A549 (cell line): ENCODE data around the gene AUTS2. TPM values are rescaled to one million over a fixed set of nuclear protein-coding genes. Genes with fewer than 3 reads are reported as not detected.

Experiments used
- ATAC-seq, 2 experiments: fragments of 200-7000 bp in 1 of 2; fragments of >200 bp in 1 of 2; cut with Nextera tagmentation in 1 of 2; cut with Tn5 transposase in 1 of 2; 3 replicates each; pipeline versions ENCODE4 v1.8.0 to v1.9.1; 2018 to 2020; ENCODE audit warnings: mild to moderate bottlenecking in 1 of 2, moderate library complexity in 1 of 2
- CTCF ChIA-PET: fragments of 300-600 bp; sonication (Branson Sonifier 250); formaldehyde crosslinking; extraction: SDS; loops from one replicate; lab custom pipeline; 2021; ENCODE audit warnings: antibody characterized with exemption, inconsistent platforms; lab: Yijun Ruan, JAX
- POLR2A ChIA-PET: fragments of 350-600 bp; formaldehyde crosslinking; extraction: SDS; loops from one replicate; lab custom pipeline; 2021; ENCODE audit warnings: antibody characterized with exemption, inconsistent platforms; lab: Yijun Ruan, JAX
- DNase-seq, 2 experiments: peaks; one replicate each; pipeline versions ENCODE4 v3.0.0 to v3.0.0-alpha.2; 2011 to 2016; ENCODE audit warnings: low read depth in 1 of 2, low spot score in 1 of 2
- FAIRE-seq: peaks from 2 replicates; lab custom pipeline; 2011; peaks lifted over from hg19 to GRCh38; lab: Jason Lieb, UNC
- H3K27ac ChIP-seq, 2 experiments: fragments of >200 bp; sonication (Bioruptor Twin); formaldehyde crosslinking; 3 replicates each; pipeline ENCODE4 v1.5.1; 2016 to 2017
- H3K4me1 ChIP-seq: fragments of >200 bp; sonication (Bioruptor Twin); formaldehyde crosslinking; 3 replicates; pipeline ENCODE4 v1.6.1; 2016
- H3K4me2 ChIP-seq: fragments of >200 bp; sonication (Bioruptor Twin); formaldehyde crosslinking; 3 replicates; pipeline ENCODE4 v1.6.1; 2016
- H3K4me3 ChIP-seq: fragments of >200 bp; sonication (Bioruptor Twin); formaldehyde crosslinking; 3 replicates; pipeline ENCODE4 v1.5.1; 2016
- H3K9me3 ChIP-seq: fragments of >200 bp; sonication (Bioruptor Twin); formaldehyde crosslinking; 3 replicates; pipeline ENCODE4 v1.6.1; 2016
- ATOH8 ChIP-seq: fragments of 250-450 bp; sonication (Bioruptor Pico); IDR thresholded peaks from 2 replicates; pipeline ENCODE4 v1.5.0; 2020; ENCODE audit warnings: low read depth, mild to moderate bottlenecking, moderate library complexity
- CBX2 ChIP-seq: fragments of 200-600 bp; sonication (generic); IDR thresholded peaks from 2 replicates; pipeline ENCODE4 v1.6.1; 2016; ENCODE audit warnings: low read depth, mild to moderate bottlenecking, borderline replicate concordance
- E2F6 ChIP-seq: IDR thresholded peaks from 2 replicates; pipeline ENCODE4 v1.6.1; 2012; ENCODE audit warnings: low read depth, borderline replicate concordance
- ELK1 ChIP-seq: fragments of 150-350 bp; IDR thresholded peaks from 2 replicates; pipeline ENCODE4 v1.6.1; 2014; ENCODE audit warnings: low read depth, mild to moderate bottlenecking, low read length
- FOXS1 ChIP-seq: fragments of 250-450 bp; sonication (Bioruptor Pico); IDR thresholded peaks from 2 replicates; pipeline ENCODE4 v1.5.0; 2020; ENCODE audit warnings: mild to moderate bottlenecking, moderate library complexity
- GATA3 ChIP-seq: IDR thresholded peaks from 2 replicates; pipeline ENCODE4 v1.6.1; 2012; ENCODE audit warnings: borderline replicate concordance
- HDAC2 ChIP-seq: fragments of 200-600 bp; sonication (generic); IDR thresholded peaks from 2 replicates; pipeline ENCODE4 v1.6.1; 2016
- HES2 ChIP-seq: fragments of >200 bp; sonication (Bioruptor Twin); formaldehyde crosslinking; IDR thresholded peaks from 2 replicates; pipeline ENCODE4 v1.6.1; 2016
- HEYL ChIP-seq: fragments of 250-450 bp; sonication (Bioruptor Pico); IDR thresholded peaks from 2 replicates; pipeline ENCODE4 v1.8.0; 2021; ENCODE audit warnings: mild to moderate bottlenecking, moderate library complexity
- HOXA7 ChIP-seq: fragments of 250-450 bp; sonication (Bioruptor Pico); IDR thresholded peaks from 2 replicates; pipeline ENCODE4 v1.5.0; 2020; ENCODE audit warnings: mild to moderate bottlenecking, moderate library complexity
- HOXB13 ChIP-seq: fragments of 250-450 bp; sonication (Bioruptor Pico); IDR thresholded peaks from 2 replicates; pipeline ENCODE4 v1.5.0; 2020; ENCODE audit warnings: low read depth, mild to moderate bottlenecking, moderate library complexity
- HOXB5 ChIP-seq: fragments of 250-450 bp; sonication (Bioruptor Pico); IDR thresholded peaks from 2 replicates; pipeline ENCODE4 v1.5.0; 2020; ENCODE audit warnings: mild to moderate bottlenecking, moderate library complexity
- JUN ChIP-seq, 2 experiments: fragments of >200 bp; sonication (Bioruptor Twin); formaldehyde crosslinking; IDR thresholded peaks; 2 replicates in 1 of 2; 3 replicates in 1 of 2; pipeline ENCODE4 v1.6.1; 2016 to 2017
- JUNB ChIP-seq: fragments of >200 bp; sonication (Bioruptor Twin); formaldehyde crosslinking; IDR thresholded peaks from 2 replicates; pipeline ENCODE4 v1.6.1; 2016
- MAZ ChIP-seq: fragments of 150-350 bp; IDR thresholded peaks from 2 replicates; pipeline ENCODE4 v1.6.1; 2014; ENCODE audit warnings: antibody characterized with exemption, low read depth, low read length, borderline replicate concordance
- NR3C1 ChIP-seq: fragments of >200 bp; sonication (Bioruptor Twin); formaldehyde crosslinking; IDR thresholded peaks from 3 replicates; pipeline ENCODE4 v1.6.1; 2017
- PBX3 ChIP-seq: IDR thresholded peaks from 2 replicates; pipeline ENCODE4 v1.6.1; 2012
- PHF8 ChIP-seq: fragments of 200-600 bp; sonication (generic); IDR thresholded peaks from 2 replicates; pipeline ENCODE4 v1.6.1; 2016; ENCODE audit warnings: low read depth, mild to moderate bottlenecking, antibody characterized with exemption, moderate library complexity, borderline replicate concordance
- POLR2A ChIP-seq: IDR thresholded peaks from 2 replicates; pipeline ENCODE4 v1.6.1; 2012; ENCODE audit warnings: mild to moderate bottlenecking, low read length
- RCOR1 ChIP-seq: fragments of 150-350 bp; IDR thresholded peaks from 2 replicates; pipeline ENCODE4 v1.6.1; 2014; ENCODE audit warnings: antibody characterized with exemption, low read length, low read depth
- SMC3 ChIP-seq: fragments of >200 bp; sonication (Bioruptor Twin); formaldehyde crosslinking; IDR thresholded peaks from 3 replicates; pipeline ENCODE4 v1.6.1; 2018; ENCODE audit warnings: inconsistent platforms
- WGBS: methylation state at CpG from one replicate; pipeline ENCODE4 v1.1.6; 2017; ENCODE audit errors: missing lambda C conversion rate; 5-methylcytosine and 5-hydroxymethylcytosine counted together
- polyA plus RNA-seq, 4 experiments: library from polyadenylated mRNA; depleted of rRNA in 3 of 4; stranded (reverse); fragments of >200 nt; fragmentation: RNase III in 1 of 4; extraction: RNeasy Plus Mini Kit Qiagen cat#74134 plus additional on column Dnase treatment in 1 of 4; gene quantifications; 2 replicates in 3 of 4; 3 replicates in 1 of 4; pipeline ENCODE4 v1.2.3, GENCODE V29; 2011 to 2017
- TF ChIP-seq, protein P1 (sequence below): fragments of 200-600 bp; sonication (generic); IDR thresholded peaks from 2 replicates; pipeline ENCODE4 v1.6.1; 2016; ENCODE audit warnings: antibody characterized with exemption, mild to moderate bottlenecking, moderate library complexity

Gene AUTS2
- polyA plus RNA-seq, 2 of the 4 experiments (the other 2 are of a cell fraction): 1.6 to 3.6 TPM

GRCh38 chr7:70487428-70487827 is 889.2 kb downstream of the AUTS2 start:
- no peak for DNase-seq
- POLR2A ChIA-PET: no interaction called here
- 55% methylated on average over 10 of the region's 10 CpGs for WGBS
- no peaks in the 10 kb centered on the region for H3K4me1 ChIP-seq
- H3K4me2 ChIP-seq: no peak overlapping the region
- no peak for FAIRE-seq
- CTCF ChIA-PET: no interaction called here
- H3K4me3 ChIP-seq: no peak overlapping the region
- 0 out of 3 replicates have a peak, but pooled peaks cover 3% of the 10 kb centered on the region for H3K9me3 ChIP-seq
- H3K27ac ChIP-seq: no peak overlapping the region
- TF ChIP-seq E2F6: no peak
- no peak for TF ChIP-seq MAZ
- TF ChIP-seq GATA3: no peak
- TF ChIP-seq HOXB13: no peak
- TF ChIP-seq CBX2: no peak
- TF ChIP-seq HDAC2: no peak
- TF ChIP-seq HOXB5 (CRISPR knock-in tag): no peak
- TF ChIP-seq PBX3: no peak
- TF ChIP-seq, all 56 proteins: peak for 0
- ATAC-seq: no peak

DNA sequence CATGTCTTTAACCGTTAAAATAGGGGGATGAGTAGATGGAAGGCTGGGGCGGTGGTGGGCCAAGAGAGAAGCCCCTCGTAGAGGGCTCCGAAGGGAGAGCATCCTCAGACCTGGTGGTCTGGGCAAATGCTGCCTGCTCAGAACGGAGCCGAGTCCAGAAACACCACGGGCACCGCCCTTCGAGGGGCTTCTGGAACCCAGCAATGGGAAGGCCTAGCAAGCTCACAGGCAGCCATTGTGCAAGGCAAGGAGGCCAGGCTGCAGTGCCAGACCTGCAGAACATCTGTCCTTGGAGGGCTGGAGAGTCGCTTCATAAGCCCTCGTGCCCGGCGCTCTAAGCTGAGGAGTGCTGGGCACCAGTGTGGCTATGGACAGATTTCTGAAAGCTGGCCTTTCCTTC is 889.6 kb downstream of the AUTS2 start:
- 58% methylated on average over 13 of the region's 13 CpGs for WGBS
- FAIRE-seq: no peak
- POLR2A ChIA-PET: no interaction called here
- H3K4me1 ChIP-seq: no peaks in the 10 kb centered on the region
- CTCF ChIA-PET: no interaction called here
- TF ChIP-seq JUNB: no peak
- no peak for TF ChIP-seq HOXA7 (CRISPR knock-in tag)
- no peak for TF ChIP-seq ELK1
- no peak for TF ChIP-seq JUN (IDR thresholded peaks at IDR 0.05)
- no peak overlapping the region for H3K4me2 ChIP-seq
- H3K4me3 ChIP-seq: no peak overlapping the region
- no peak for ATAC-seq
- DNase-seq: no peak
- 0 out of 3 replicates have a peak, but pooled peaks cover 3% of the 10 kb centered on the region for H3K9me3 ChIP-seq
- H3K27ac ChIP-seq: no peak overlapping the region

DNA sequence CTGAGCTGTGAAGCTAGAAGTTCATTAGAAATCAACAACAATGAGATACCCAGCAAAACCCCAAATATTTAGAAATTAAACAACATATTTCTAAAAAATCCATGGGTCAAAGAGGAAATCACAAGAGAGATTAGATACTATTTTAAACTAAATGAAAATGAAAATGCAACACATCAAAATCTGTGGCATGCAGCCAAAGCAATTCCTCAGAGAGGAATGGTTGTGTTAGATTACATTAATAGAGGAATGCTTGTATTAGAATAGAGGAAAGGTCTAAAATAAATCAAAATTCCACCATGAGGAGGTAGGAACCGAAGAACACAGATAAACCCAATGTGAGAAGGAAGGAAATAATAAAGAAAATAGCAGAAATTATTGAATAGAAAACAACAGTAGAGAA is 891.5 kb downstream of the AUTS2 start:
- TF ChIP-seq HES2 (no peak), CBX2 (no peak), PHF8 (no peak), HOXB5 (CRISPR knock-in tag) (no peak), POLR2A (no peak), ATOH8 (CRISPR knock-in tag) (no peak), HEYL (no peak), NR3C1 (no peak), FOXS1 (CRISPR knock-in tag) (no peak), GATA3 (no peak), RCOR1 (no peak), SMC3 (no peak)
- TF ChIP-seq, protein P1, sequence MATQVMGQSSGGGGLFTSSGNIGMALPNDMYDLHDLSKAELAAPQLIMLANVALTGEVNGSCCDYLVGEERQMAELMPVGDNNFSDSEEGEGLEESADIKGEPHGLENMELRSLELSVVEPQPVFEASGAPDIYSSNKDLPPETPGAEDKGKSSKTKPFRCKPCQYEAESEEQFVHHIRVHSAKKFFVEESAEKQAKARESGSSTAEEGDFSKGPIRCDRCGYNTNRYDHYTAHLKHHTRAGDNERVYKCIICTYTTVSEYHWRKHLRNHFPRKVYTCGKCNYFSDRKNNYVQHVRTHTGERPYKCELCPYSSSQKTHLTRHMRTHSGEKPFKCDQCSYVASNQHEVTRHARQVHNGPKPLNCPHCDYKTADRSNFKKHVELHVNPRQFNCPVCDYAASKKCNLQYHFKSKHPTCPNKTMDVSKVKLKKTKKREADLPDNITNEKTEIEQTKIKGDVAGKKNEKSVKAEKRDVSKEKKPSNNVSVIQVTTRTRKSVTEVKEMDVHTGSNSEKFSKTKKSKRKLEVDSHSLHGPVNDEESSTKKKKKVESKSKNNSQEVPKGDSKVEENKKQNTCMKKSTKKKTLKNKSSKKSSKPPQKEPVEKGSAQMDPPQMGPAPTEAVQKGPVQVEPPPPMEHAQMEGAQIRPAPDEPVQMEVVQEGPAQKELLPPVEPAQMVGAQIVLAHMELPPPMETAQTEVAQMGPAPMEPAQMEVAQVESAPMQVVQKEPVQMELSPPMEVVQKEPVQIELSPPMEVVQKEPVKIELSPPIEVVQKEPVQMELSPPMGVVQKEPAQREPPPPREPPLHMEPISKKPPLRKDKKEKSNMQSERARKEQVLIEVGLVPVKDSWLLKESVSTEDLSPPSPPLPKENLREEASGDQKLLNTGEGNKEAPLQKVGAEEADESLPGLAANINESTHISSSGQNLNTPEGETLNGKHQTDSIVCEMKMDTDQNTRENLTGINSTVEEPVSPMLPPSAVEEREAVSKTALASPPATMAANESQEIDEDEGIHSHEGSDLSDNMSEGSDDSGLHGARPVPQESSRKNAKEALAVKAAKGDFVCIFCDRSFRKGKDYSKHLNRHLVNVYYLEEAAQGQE: no peak
- TF ChIP-seq, all 56 proteins: peak for 0
- Histone ChIP-seq H3K4me2 (no peak overlapping the region), H3K4me1 (0 out of 3 replicates have a peak, but pooled peaks cover 2% of the 10 kb centered on the region), H3K27ac (no peak overlapping the region), H3K4me3 (no peak overlapping the region), H3K9me3 (no peaks in the 10 kb centered on the region)
- no peak for ATAC-seq
- DNase-seq: no peak
- POLR2A ChIA-PET: no interaction called here
- FAIRE-seq: no peak
- 8% methylated on average over 1 of the region's 1 CpG for WGBS
- CTCF ChIA-PET: no interaction called here
